Thoracic aorta (tissue), 2 donors: ENCODE measurements around the gene TICRR. TPM values are rescaled to one million over a fixed set of nuclear protein-coding genes. Genes with fewer than 3 reads are reported as not detected.
A peak's percentile ranks its signal among the peaks of the same experiment; 100 is the strongest.

ENCODE experiments used
- ATAC-seq: fragments of 150-250 bp; one replicate; pipeline ENCODE4 v1.8.0; 2017; ENCODE audit warnings: low read depth; ENCODE audit not compliant: insufficient number of reproducible peaks, low FRiP score
- DNase-seq: peaks from one replicate; pipeline ENCODE4 v3.0.0-alpha.2; 2020; ENCODE audit warnings: low spot score
- H3K27ac ChIP-seq, 2 donors: fragments of 200-600 bp; sonication (generic); 1 replicate in 1 of 2; 2 replicates in 1 of 2; pipeline ENCODE4 v1.5.1; 2016; ENCODE audit warnings: mild to moderate bottlenecking in 2 of 2, moderate library complexity in 2 of 2
- H3K27me3 ChIP-seq: fragments of 200-600 bp; sonication (generic); replicated peaks from 2 replicates; pipeline ENCODE4 v1.6.0; 2016; ENCODE audit warnings: mild to moderate bottlenecking; ENCODE audit not compliant: insufficient read depth
- H3K36me3 ChIP-seq: fragments of 200-600 bp; sonication (generic); one replicate; pipeline ENCODE4 v1.5.1; 2016
- H3K4me1 ChIP-seq, 2 donors: fragments of 200-600 bp; sonication (generic); 1 replicate in 1 of 2; 2 replicates in 1 of 2; pipeline versions ENCODE4 v1.5.1 to v1.6.0; 2016; ENCODE audit warnings: low read depth in 2 of 2, mild to moderate bottlenecking in 1 of 2; ENCODE audit not compliant: control insufficient read depth in 1 of 2
- H3K4me3 ChIP-seq: fragments of 200-600 bp; sonication (generic); 2 replicates; pipeline ENCODE4 v1.5.1; 2016; ENCODE audit warnings: mild to moderate bottlenecking
- H3K9me3 ChIP-seq: fragments of 200-600 bp; sonication (generic); 2 replicates; pipeline ENCODE4 v1.5.1; 2016
- total RNA-seq, 2 donors: library from RNA; depleted of rRNA; stranded (reverse); fragments of >200 nt; gene quantifications; one replicate each; pipeline versions ENCODE4 v1.1.0 to v1.2.3, GENCODE V29; 2016
- TF ChIP-seq, protein P1 (sequence below): fragments of 200-600 bp; sonication (generic); IDR thresholded peaks from one replicate; pipeline ENCODE4 v1.5.1; 2019; ENCODE audit warnings: antibody characterized with exemption

TICRR gene
- total RNA-seq, 2 donors from 2014 or later = not detected

- DNase-seq (no peak), ATAC-seq (no peak)
- Histone ChIP-seq H3K27me3 (no peaks in the 10 kb centered on the region), H3K4me3 (peak overlapping the region; percentile 65), H3K4me1 (peaks cover 13 to 44% of the 10 kb centered on the region in 2 donors), H3K27ac (peak overlapping the region; percentile 96), H3K36me3 (no peaks in the 10 kb centered on the region), H3K9me3 (no peaks in the 10 kb centered on the region)
- TF ChIP-seq, protein P1, sequence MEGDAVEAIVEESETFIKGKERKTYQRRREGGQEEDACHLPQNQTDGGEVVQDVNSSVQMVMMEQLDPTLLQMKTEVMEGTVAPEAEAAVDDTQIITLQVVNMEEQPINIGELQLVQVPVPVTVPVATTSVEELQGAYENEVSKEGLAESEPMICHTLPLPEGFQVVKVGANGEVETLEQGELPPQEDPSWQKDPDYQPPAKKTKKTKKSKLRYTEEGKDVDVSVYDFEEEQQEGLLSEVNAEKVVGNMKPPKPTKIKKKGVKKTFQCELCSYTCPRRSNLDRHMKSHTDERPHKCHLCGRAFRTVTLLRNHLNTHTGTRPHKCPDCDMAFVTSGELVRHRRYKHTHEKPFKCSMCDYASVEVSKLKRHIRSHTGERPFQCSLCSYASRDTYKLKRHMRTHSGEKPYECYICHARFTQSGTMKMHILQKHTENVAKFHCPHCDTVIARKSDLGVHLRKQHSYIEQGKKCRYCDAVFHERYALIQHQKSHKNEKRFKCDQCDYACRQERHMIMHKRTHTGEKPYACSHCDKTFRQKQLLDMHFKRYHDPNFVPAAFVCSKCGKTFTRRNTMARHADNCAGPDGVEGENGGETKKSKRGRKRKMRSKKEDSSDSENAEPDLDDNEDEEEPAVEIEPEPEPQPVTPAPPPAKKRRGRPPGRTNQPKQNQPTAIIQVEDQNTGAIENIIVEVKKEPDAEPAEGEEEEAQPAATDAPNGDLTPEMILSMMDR = no peak
These were observed 91.1 kb downstream of the TICRR start for GRCh38 chr15:89666184-89666857.

GRCh38 chr15:89666858-89667705 lies 91.8 kb downstream of the TICRR start:
- Histone ChIP-seq H3K36me3 (no peaks in the 10 kb centered on the region), H3K9me3 (no peaks in the 10 kb centered on the region), H3K4me3 (no peak overlapping the region), H3K27ac (peak overlapping the region; percentile 96), H3K27me3 (no peaks in the 10 kb centered on the region), H3K4me1 (peaks cover 19 to 45% of the 10 kb centered on the region in 2 donors)
- DNase-seq (no peak), ATAC-seq (no peak)
- TF ChIP-seq, protein P1 = no peak

GRCh38 chr15:89667706-89667960 lies 92.4 kb downstream of the TICRR start:
- Histone ChIP-seq H3K36me3 (no peaks in the 10 kb centered on the region), H3K4me3 (no peak overlapping the region), H3K4me1 (peaks cover 19 to 45% of the 10 kb centered on the region in 2 donors), H3K9me3 (no peaks in the 10 kb centered on the region), H3K27me3 (no peaks in the 10 kb centered on the region), H3K27ac (no peak overlapping the region)
- DNase-seq (no peak), ATAC-seq (no peak)
- TF ChIP-seq, protein P1 = no peak

DNA sequence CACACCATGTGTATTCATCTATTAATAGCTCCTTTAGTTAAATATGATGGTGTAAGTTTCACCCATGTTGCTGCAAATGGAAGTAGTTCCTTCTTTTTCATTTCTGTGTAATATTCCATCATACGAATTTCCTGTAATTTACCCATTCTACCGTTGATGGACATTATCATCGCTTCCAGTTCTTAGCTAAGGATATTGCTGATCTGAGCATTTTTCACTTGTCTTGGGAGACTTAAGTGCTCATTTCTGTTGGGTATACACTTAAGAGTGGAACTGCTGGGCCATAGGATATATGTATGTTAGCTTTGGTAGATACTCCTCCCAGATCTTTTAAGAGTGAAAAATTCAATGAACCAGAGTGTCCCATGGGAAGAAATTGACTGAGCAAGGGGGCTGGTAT lies 92.9 kb downstream of the TICRR start:
- ATAC-seq (no peak), DNase-seq (no peak)
- TF ChIP-seq, protein P1 = no peak
- Histone ChIP-seq H3K4me3 (no peak overlapping the region), H3K36me3 (no peaks in the 10 kb centered on the region), H3K27ac (no peak overlapping the region), H3K27me3 (no peaks in the 10 kb centered on the region), H3K9me3 (no peaks in the 10 kb centered on the region), H3K4me1 (peaks cover 19 to 45% of the 10 kb centered on the region in 2 donors)

GRCh38 chr15:89669309-89669865 lies 94.1 kb downstream of the TICRR start:
- Histone ChIP-seq H3K4me1 (peaks cover 20 to 50% of the 10 kb centered on the region in 2 donors), H3K27ac (no peak overlapping the region), H3K9me3 (no peaks in the 10 kb centered on the region), H3K27me3 (no peaks in the 10 kb centered on the region), H3K36me3 (no peaks in the 10 kb centered on the region), H3K4me3 (no peak overlapping the region)
- TF ChIP-seq, protein P1 = no peak
- DNase-seq (no peak), ATAC-seq (no peak)
